Amniotic epithelial cell (primary cell): ENCODE data around the gene SOS1.
A peak's percentile ranks its signal among the peaks of the same experiment; 100 is the strongest.
"Not testable (repeated sequence)": the region's sequence is repeated elsewhere in the genome, so short reads cannot be mapped to it uniquely, and the experiment has no call there.

Experiments
- DNase-seq: peaks from one replicate; pipeline ENCODE4 v3.0.0-alpha.2; 2010; ENCODE audit warnings: low read depth

The SOS1 gene

GRCh38 chr2:39120771-39121522, at the start of gene SOS1:
Gene SOS1, minus strand, starts transcription at chr2:39121051. Its CDS starts 629 bp downstream, at chr2:39120422.
- peak; percentile 90 for DNase-seq

GRCh38 chr2:39164089-39164488, 43.2 kb upstream of the SOS1 start:
- peak; percentile 60 for DNase-seq

- peak; percentile 43 for DNase-seq
Measured at GRCh38 chr2:39160982-39161381, 40.1 kb upstream of the SOS1 start.

GRCh38 chr2:39159283-39159682, 38.4 kb upstream of the SOS1 start:
- no peak for DNase-seq

GRCh38 chr2:39158351-39158750, 37.5 kb upstream of the SOS1 start:
- DNase-seq, result peak; percentile 28

- no peak for DNase-seq
Measured at GRCh38 chr2:39156846-39157245, 36.0 kb upstream of the SOS1 start.

GRCh38 chr2:39156107-39156506, 35.3 kb upstream of the SOS1 start:
- peak; percentile 62 for DNase-seq

GRCh38 chr2:39155573-39155972, 34.7 kb upstream of the SOS1 start:
- not testable (repeated sequence) for DNase-seq

- peak; percentile 21 for DNase-seq
Measured at GRCh38 chr2:39154944-39155343, 34.1 kb upstream of the SOS1 start.

- DNase-seq, result peak; percentile 16
Measured at GRCh38 chr2:39153312-39153711, 32.5 kb upstream of the SOS1 start.

GRCh38 chr2:39152504-39152903, 31.7 kb upstream of the SOS1 start:
- no peak for DNase-seq

- no peak for DNase-seq
Measured at GRCh38 chr2:39150890-39151497, 30.1 kb upstream of the SOS1 start.

GRCh38 chr2:39150102-39150562, 29.3 kb upstream of the SOS1 start:
- no peak for DNase-seq

GRCh38 chr2:39146630-39147029, 25.8 kb upstream of the SOS1 start:
- DNase-seq, result no peak

GRCh38 chr2:39145906-39146421, 25.1 kb upstream of the SOS1 start:
- DNase-seq, result no peak

GRCh38 chr2:39144416-39144815, 23.6 kb upstream of the SOS1 start:
- DNase-seq, result peak; percentile 24

- DNase-seq, result no peak
Measured at GRCh38 chr2:39142904-39143605, 22.2 kb upstream of the SOS1 start.

GRCh38 chr2:39141334-39142271, 20.8 kb upstream of the SOS1 start:
- DNase-seq, result no peak

GRCh38 chr2:39140948-39141333, 20.1 kb upstream of the SOS1 start:
- DNase-seq, result not testable (repeated sequence)

- peak; percentile 49 for DNase-seq
Measured at GRCh38 chr2:39140322-39140847, 19.5 kb upstream of the SOS1 start.

- DNase-seq, result no peak
Measured at GRCh38 chr2:39139511-39140237, 18.8 kb upstream of the SOS1 start.
